H1 (cell line): ENCODE measurements around the gene ATP6V1C2. TPM values are rescaled to one million over a fixed set of nuclear protein-coding genes. Genes with fewer than 3 reads are reported as not detected.

ENCODE experiments used
- CTBP2 ChIP-seq: IDR thresholded peaks from 2 replicates; pipeline ENCODE4 v1.7.0; 2011; ENCODE audit warnings: borderline replicate concordance, mild to moderate bottlenecking, moderate library complexity, mixed read lengths, low read length; ENCODE audit not compliant: insufficient read depth, insufficient read length
- E2F6 ChIP-seq: IDR thresholded peaks from 2 replicates; pipeline ENCODE4 v1.6.1; 2012; ENCODE audit warnings: inconsistent platforms
- KDM1A ChIP-seq: fragments of 200-600, 300-600 bp; sonication (generic); IDR thresholded peaks from 2 replicates; pipeline ENCODE4 v1.7.1; 2016; ENCODE audit warnings: mild to moderate bottlenecking, low read length, borderline replicate concordance
- USF2 ChIP-seq: IDR thresholded peaks from 2 replicates; pipeline ENCODE4 v1.6.1; 2011; ENCODE audit warnings: low read length, improper control_type of control experiment
- polyA plus RNA-seq, 7 experiments: library from polyadenylated mRNA; depleted of rRNA in 3 of 7; stranded (reverse) in 5 of 7; unstranded in 2 of 7; fragments of >200 nt in 5 of 7; fragments of 200-250 nt in 2 of 7; gene quantifications; 1 replicate in 5 of 7; 2 replicates in 1 of 7; 4 replicates in 1 of 7; pipeline versions ENCODE4 v1.2.1 to v1.2.3, GENCODE V29; 2011 to 2013; ENCODE audit warnings: missing spikeins in 2 of 7, mixed read lengths in 2 of 7
- total RNA-seq: library from RNA; stranded (reverse); fragmentation: NEBNext Ultra II Directional; extraction: Animal tissue kit (Norgen Biotek cat#: 25700); gene quantifications from 2 replicates; pipeline ENCODE4 v1.2.1, GENCODE V29; 2021

The ATP6V1C2 gene
- total and polyA plus RNA-seq, 2 of the 8 experiments (the other 6 are each of a cell fraction or from before 2014, with no cell fraction given), result 0.29 to 0.74 TPM

- TF ChIP-seq USF2, result no peak
- TF ChIP-seq KDM1A, result no peak
- no peak for TF ChIP-seq CTBP2
- no peak for TF ChIP-seq E2F6
Observed at GRCh38 chr2:10704034-10704594, 17.3 kb upstream of the ATP6V1C2 start (continued).
